CD8-positive, alpha-beta memory T cell (primary cell): ENCODE data around the gene EPPIN. TPM values are rescaled to one million over a fixed set of nuclear protein-coding genes. Genes with fewer than 3 reads are reported as not detected.
A peak's percentile ranks its signal among the peaks of the same experiment; 100 is the strongest.
"Not testable (repeated sequence)": the region's sequence is repeated elsewhere in the genome, so short reads cannot be mapped to it uniquely, and the experiment has no call there.

Experiments used
- CTCF ChIA-PET: fragments of 350-600 bp; sonication (Branson Sonifier 250); formaldehyde crosslinking; loops from one replicate; lab custom pipeline; 2021; ENCODE audit warnings: antibody characterized with exemption; lab: Charles Lee
- POLR2A ChIA-PET: fragments of 350-600 bp; sonication (Branson Sonifier 250); formaldehyde crosslinking; loops from one replicate; lab custom pipeline; 2021; ENCODE audit warnings: antibody characterized with exemption; lab: Charles Lee
- DNase-seq, 5 donors: peaks; one replicate each; pipeline versions ENCODE4 v3.0.0 to v3.0.0-alpha.2; 2020 to 2022; ENCODE audit warnings: mixed read lengths in 1 of 5
- H3K27ac ChIP-seq: one replicate; pipeline ENCODE4 v1.7.0; 2013; ENCODE audit warnings: low read depth, mild to moderate bottlenecking, low read length, moderate library complexity
- H3K27me3 ChIP-seq: 2 replicates; pipeline ENCODE4 v1.7.0; 2013; ENCODE audit warnings: low read length, mild to moderate bottlenecking; ENCODE audit not compliant: insufficient read depth, poor library complexity, severe bottlenecking
- H3K36me3 ChIP-seq: 2 replicates; pipeline ENCODE4 v1.7.0; 2013; ENCODE audit warnings: mild to moderate bottlenecking, low read length, moderate library complexity; ENCODE audit not compliant: insufficient read depth
- H3K4me1 ChIP-seq: 2 replicates; pipeline ENCODE4 v1.7.0; 2013; ENCODE audit warnings: mild to moderate bottlenecking, low read length, moderate library complexity; ENCODE audit not compliant: insufficient read depth
- H3K4me3 ChIP-seq: 2 replicates; pipeline ENCODE4 v1.7.0; 2013; ENCODE audit warnings: mild to moderate bottlenecking, low read length
- H3K9me3 ChIP-seq: 2 replicates; pipeline ENCODE4 v1.7.0; 2013; ENCODE audit warnings: mild to moderate bottlenecking, low read length
- H3K27ac Mint-ChIP-seq, 8 donors: one replicate each; pipeline ENCODE4 v1.8.0; 2020 to 2021; ENCODE audit warnings: mixed read lengths in 8 of 8, mild to moderate bottlenecking in 6 of 8, inconsistent platforms in 3 of 8, moderate library complexity in 3 of 8
- H3K27me3 Mint-ChIP-seq, 2 donors: one replicate each; pipeline ENCODE4 v1.8.0; 2020 to 2021; ENCODE audit warnings: mixed read lengths in 2 of 2, mild to moderate bottlenecking in 1 of 2, moderate library complexity in 1 of 2
- H3K36me3 Mint-ChIP-seq, 3 donors: one replicate each; pipeline ENCODE4 v1.8.0; 2020 to 2021; ENCODE audit warnings: mixed read lengths in 3 of 3, inconsistent platforms in 1 of 3, mild to moderate bottlenecking in 1 of 3
- H3K4me1 Mint-ChIP-seq, 3 donors: one replicate each; pipeline ENCODE4 v1.8.0; 2020 to 2021; ENCODE audit warnings: mixed read lengths in 3 of 3, inconsistent platforms in 1 of 3, mild to moderate bottlenecking in 1 of 3
- H3K4me3 Mint-ChIP-seq, 7 donors: one replicate each; pipeline ENCODE4 v1.8.0; 2020 to 2021; ENCODE audit warnings: mixed read lengths in 7 of 7, mild to moderate bottlenecking in 6 of 7, moderate library complexity in 4 of 7, inconsistent platforms in 2 of 7
- H3K9me3 Mint-ChIP-seq, 5 donors: one replicate each; pipeline ENCODE4 v1.8.0; 2020 to 2022; ENCODE audit warnings: mixed read lengths in 5 of 5, mild to moderate bottlenecking in 3 of 5, moderate library complexity in 2 of 5, inconsistent platforms in 1 of 5
- polyA plus RNA-seq: library from polyadenylated mRNA; unstranded; fragments of 300-500 nt; fragmentation: Illumina TruSeq; gene quantifications from one replicate; pipeline ENCODE4 v1.2.3, GENCODE V29; 2021
- total RNA-seq, 2 experiments: library from RNA; stranded (reverse); gene quantifications; one replicate each; pipeline ENCODE4 v1.2.3, GENCODE V29; 2021

EPPIN gene
- total and polyA plus RNA-seq, 3 experiments from 2014 or later: not detected

GRCh38 chr20:45583502-45583901 lies 36.3 kb upstream of the EPPIN start:
- no peak overlapping the region for H3K4me3 ChIP-seq
- H3K36me3 ChIP-seq: no peaks in the 10 kb centered on the region
- H3K27me3 ChIP-seq: no peaks in the 10 kb centered on the region
- no peak overlapping the region for H3K27ac ChIP-seq
- Mint-ChIP-seq H3K4me3 (no peak overlapping the region), H3K27ac (no peak overlapping the region), H3K4me1 (no peaks in the 10 kb centered on the region), H3K36me3 (no peaks in the 10 kb centered on the region), H3K27me3 (peaks cover 8 to 25% of the 10 kb centered on the region in 2 donors), H3K9me3 (no peaks in the 10 kb centered on the region)
- DNase-seq: no peak
- no peaks in the 10 kb centered on the region for H3K9me3 ChIP-seq
- no peaks in the 10 kb centered on the region for H3K4me1 ChIP-seq
- CTCF ChIA-PET: no interaction called here
- POLR2A ChIA-PET: no interaction called here

- Histone ChIP-seq H3K36me3 (no peaks in the 10 kb centered on the region), H3K27me3 (no peaks in the 10 kb centered on the region), H3K9me3 (no peaks in the 10 kb centered on the region), H3K4me1 (no peaks in the 10 kb centered on the region), H3K27ac (no peak overlapping the region), H3K4me3 (no peak overlapping the region)
- POLR2A ChIA-PET: no interaction called here
- peak overlapping the region in 1 of 8 donors; percentile 20 for H3K27ac Mint-ChIP-seq
- no peak overlapping the region for H3K4me3 Mint-ChIP-seq
- H3K9me3 Mint-ChIP-seq: no peaks in the 10 kb centered on the region
- DNase-seq: no peak
- CTCF ChIA-PET: no interaction called here
- H3K27me3 Mint-ChIP-seq: peaks cover 5 to 25% of the 10 kb centered on the region in 2 donors
- no peaks in the 10 kb centered on the region for H3K4me1 Mint-ChIP-seq
- H3K36me3 Mint-ChIP-seq: no peaks in the 10 kb centered on the region
Measured at GRCh38 chr20:45581702-45582101, 34.5 kb upstream of the EPPIN start.

DNA sequence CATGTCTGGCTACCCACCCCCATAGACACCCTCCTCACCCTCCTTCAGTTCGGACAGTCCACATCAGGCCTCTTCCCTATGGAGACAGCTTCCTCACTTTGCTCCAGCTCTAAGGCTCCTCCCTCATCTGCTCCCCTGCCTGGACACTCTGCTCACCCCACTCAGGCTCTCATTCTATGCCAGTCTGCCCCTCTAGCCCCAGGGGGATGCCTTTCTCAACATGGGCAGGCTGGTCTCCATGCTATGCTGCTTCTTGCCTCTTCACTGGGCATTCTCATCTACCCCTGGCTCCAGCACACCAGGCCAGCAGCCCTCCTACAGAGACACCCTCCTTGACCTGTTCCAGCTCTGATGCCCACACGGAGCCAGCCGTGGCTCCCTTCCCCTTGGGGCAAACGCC lies 32.0 kb upstream of the EPPIN start, which contains the start of gene WFDC8:
WFDC8 (minus strand) TSS at position 101 of the 400 bp plus-strand sequence; CDS start at position 64, 37 bp downstream.
- Histone ChIP-seq H3K36me3 (no peaks in the 10 kb centered on the region), H3K4me1 (no peaks in the 10 kb centered on the region), H3K4me3 (no peak within 1 kb of the TSS), H3K27ac (no peak within 1 kb of the TSS), H3K9me3 (no peaks in the 10 kb centered on the region), H3K27me3 (no peaks in the 10 kb centered on the region)
- ChIA-PET CTCF (no interaction called here), POLR2A (no interaction called here)
- H3K4me1 Mint-ChIP-seq: no peaks in the 10 kb centered on the region
- H3K4me3 Mint-ChIP-seq: no peak within 1 kb of the TSS
- H3K9me3 Mint-ChIP-seq: no peaks in the 10 kb centered on the region
- no peak within 1 kb of the TSS for H3K27ac Mint-ChIP-seq
- no peaks in the 10 kb centered on the region for H3K36me3 Mint-ChIP-seq
- no peak for DNase-seq
- peaks cover 5 to 27% of the 10 kb centered on the region in 2 donors for H3K27me3 Mint-ChIP-seq

DNA sequence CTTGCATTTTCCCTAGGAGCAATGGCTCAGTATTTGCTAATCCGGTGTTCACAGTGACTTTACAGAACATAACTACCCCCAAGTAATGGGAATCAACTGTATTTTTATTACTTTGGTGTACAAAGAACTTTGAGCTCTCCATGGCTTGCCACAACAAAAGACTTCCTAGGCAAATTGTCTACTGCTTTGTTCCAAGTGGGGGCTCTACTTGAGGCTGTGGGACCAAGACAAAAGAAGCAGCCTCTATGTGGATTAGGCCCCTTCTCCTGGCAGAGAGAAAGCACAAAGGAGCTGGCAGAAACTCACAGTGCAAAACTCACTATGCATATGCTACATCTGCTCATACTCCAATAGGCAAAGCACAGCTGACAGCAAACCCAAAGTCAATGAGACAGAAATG lies 31.0 kb upstream of the EPPIN start:
- Histone ChIP-seq H3K9me3 (no peaks in the 10 kb centered on the region), H3K27me3 (no peaks in the 10 kb centered on the region), H3K4me3 (no peak overlapping the region), H3K36me3 (no peaks in the 10 kb centered on the region), H3K4me1 (no peaks in the 10 kb centered on the region), H3K27ac (no peak overlapping the region)
- H3K36me3 Mint-ChIP-seq: no peaks in the 10 kb centered on the region
- no peak for DNase-seq
- H3K27ac Mint-ChIP-seq: no peak overlapping the region
- CTCF ChIA-PET: no interaction called here
- peaks cover 5 to 31% of the 10 kb centered on the region in 2 donors for H3K27me3 Mint-ChIP-seq
- no peaks in the 10 kb centered on the region for H3K4me1 Mint-ChIP-seq
- no peak overlapping the region for H3K4me3 Mint-ChIP-seq
- POLR2A ChIA-PET: no interaction called here
- no peaks in the 10 kb centered on the region for H3K9me3 Mint-ChIP-seq

DNA sequence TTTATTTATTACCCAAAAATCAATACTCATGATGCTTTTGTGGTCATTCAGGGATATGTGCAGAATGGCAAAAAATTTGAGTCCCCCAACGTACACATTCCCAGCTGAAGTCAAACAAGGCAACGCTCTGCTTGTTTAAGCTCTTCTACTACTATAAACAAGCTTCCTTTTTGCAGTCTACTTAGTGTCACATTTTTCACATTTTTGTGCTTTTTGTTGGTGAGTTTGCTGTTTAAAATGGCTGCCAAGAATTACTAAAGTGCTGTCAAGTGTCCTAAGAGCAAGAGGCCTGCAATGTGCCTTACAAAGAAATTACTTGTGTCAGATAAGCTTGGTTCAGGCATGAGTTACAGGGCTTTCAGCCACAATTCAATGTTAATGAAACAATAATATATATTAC lies 29.8 kb upstream of the EPPIN start:
- Histone ChIP-seq H3K27ac (no peak overlapping the region), H3K9me3 (no peaks in the 10 kb centered on the region), H3K4me3 (no peak overlapping the region), H3K4me1 (no peaks in the 10 kb centered on the region), H3K36me3 (no peaks in the 10 kb centered on the region), H3K27me3 (no peaks in the 10 kb centered on the region)
- Mint-ChIP-seq H3K36me3 (no peaks in the 10 kb centered on the region), H3K27me3 (peaks cover 5 to 34% of the 10 kb centered on the region in 2 donors), H3K4me1 (no peaks in the 10 kb centered on the region), H3K27ac (no peak overlapping the region), H3K4me3 (no peak overlapping the region), H3K9me3 (no peaks in the 10 kb centered on the region)
- POLR2A ChIA-PET: no interaction called here
- CTCF ChIA-PET: no interaction called here
- no peak for DNase-seq

DNA sequence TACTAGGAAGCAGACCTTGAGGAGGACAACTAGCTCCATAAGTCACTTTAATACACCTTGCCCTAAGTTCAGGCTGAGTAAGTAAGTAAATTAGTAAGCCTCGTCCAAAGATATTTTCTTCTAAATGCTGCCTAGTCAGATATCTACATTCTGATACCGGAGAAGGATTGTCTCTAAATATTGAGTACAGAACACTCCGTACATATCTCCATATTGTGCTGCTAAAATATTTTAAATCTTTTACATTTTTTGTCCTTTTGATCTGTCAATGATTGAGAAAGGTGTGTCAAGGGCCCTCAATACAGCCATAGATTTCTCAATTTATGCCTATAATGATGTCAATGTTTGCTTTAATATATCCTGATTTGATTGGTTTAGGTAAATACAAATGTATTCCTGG lies 28.7 kb upstream of the EPPIN start:
- DNase-seq: no peak

GRCh38 chr20:45569650-45570049 lies 22.4 kb upstream of the EPPIN start:
- H3K36me3 ChIP-seq, H3K27ac ChIP-seq: not testable (repeated sequence)

More for the DNA sequence above, 28.7 kb upstream of the EPPIN start:
- Mint-ChIP-seq H3K4me1 (no peaks in the 10 kb centered on the region), H3K27ac (no peak overlapping the region), H3K36me3 (no peaks in the 10 kb centered on the region), H3K4me3 (no peak overlapping the region), H3K27me3 (peaks cover 6 to 29% of the 10 kb centered on the region in 2 donors), H3K9me3 (no peaks in the 10 kb centered on the region)
- Histone ChIP-seq H3K4me3 (no peak overlapping the region), H3K9me3 (no peaks in the 10 kb centered on the region), H3K27me3 (no peaks in the 10 kb centered on the region), H3K27ac (no peak overlapping the region), H3K36me3 (no peaks in the 10 kb centered on the region), H3K4me1 (no peaks in the 10 kb centered on the region)
- ChIA-PET POLR2A (no interaction called here), CTCF (no interaction called here)

GRCh38 chr20:45564760-45565276 lies 17.6 kb upstream of the EPPIN start:
- no peak for DNase-seq
- Histone ChIP-seq H3K27ac (no peak overlapping the region), H3K4me1 (no peaks in the 10 kb centered on the region), H3K4me3 (no peak overlapping the region), H3K27me3 (no peaks in the 10 kb centered on the region), H3K36me3 (no peaks in the 10 kb centered on the region), H3K9me3 (no peaks in the 10 kb centered on the region)
- H3K4me1 Mint-ChIP-seq: no peaks in the 10 kb centered on the region
- H3K9me3 Mint-ChIP-seq: peaks cover 0 to 3% (median 0%) of the 10 kb centered on the region in 5 donors
- ChIA-PET CTCF (no interaction called here), POLR2A (no interaction called here)
- no peak overlapping the region for H3K27ac Mint-ChIP-seq
- H3K4me3 Mint-ChIP-seq: no peak overlapping the region
- H3K27me3 Mint-ChIP-seq: peaks cover 26 to 47% of the 10 kb centered on the region in 2 donors
- H3K36me3 Mint-ChIP-seq: no peaks in the 10 kb centered on the region

More at GRCh38 chr20:45569650-45570049, 22.4 kb upstream of the EPPIN start:
- H3K4me3 ChIP-seq, H3K4me1 ChIP-seq, CTCF ChIA-PET, H3K36me3 Mint-ChIP-seq, H3K27ac Mint-ChIP-seq, H3K4me3 Mint-ChIP-seq, H3K9me3 ChIP-seq, H3K9me3 Mint-ChIP-seq, DNase-seq, H3K4me1 Mint-ChIP-seq, POLR2A ChIA-PET, H3K27me3 ChIP-seq: not testable (repeated sequence)
- peaks cover 5 to 19% of the 10 kb centered on the region in 2 donors for H3K27me3 Mint-ChIP-seq
